ENCODE data around the gene VGLL2. TPM values are rescaled to one million over a fixed set of nuclear protein-coding genes. Genes with fewer than 3 reads are reported as not detected.

The VGLL2 gene
- total RNA-seq, 1 experiment from 2014 or later, result not detected

- H3K36me3 ChIP-seq (ENCODE audit: control insufficient read depth, insufficient read depth, low read length), result no peaks in the 10 kb centered on the region
- POLR2A ChIA-PET, result no interaction called here
- TF ChIP-seq POLR2AphosphoS5 (IDR thresholded peaks at IDR 0.05; ENCODE audit: low read depth, low read length), result no peak
- 0 out of 2 replicates have a peak, but pooled peaks cover 2% of the 10 kb centered on the region for H3K27me3 ChIP-seq (ENCODE audit: control insufficient read depth, insufficient read depth, low read length)
- no peaks in the 10 kb centered on the region for H3K9me3 ChIP-seq (ENCODE audit: control insufficient read depth, insufficient read depth, low read depth, low read length)
- CTCF ChIA-PET, result no interaction called here
- no peak for DNase-seq (ENCODE audit: low read depth, low spot score)
- BruUV-seq (replicated peaks), result no TSS peak
- in situ Hi-C loops (cut with HindIII; ENCODE audit: low pct_unique_long_range_greater_than_20kb, low sequenced_read_pairs) (no loop called here), intact Hi-C loops (cut with micrococcal nuclease; ENCODE audit: unreplicated experiment) (loop anchor here (5.0 kb wide), 1 partner anchor 728 kb away; no protein-coding TSS in a partner anchor)
- no peaks in the 10 kb centered on the region for H3K4me1 ChIP-seq (ENCODE audit: control insufficient read depth, insufficient read depth, low read length)
- H3K4me3 ChIP-seq (ENCODE audit: low read depth in 2 of 2, low read length in 2 of 2), result no peak overlapping the region
- ATAC-seq, result no peak
- no peak overlapping the region for H3K27ac ChIP-seq (ENCODE audit: low read length)
Measured at GRCh38 chr6:117309611-117310010, 44.3 kb downstream of the VGLL2 start.

DNA sequence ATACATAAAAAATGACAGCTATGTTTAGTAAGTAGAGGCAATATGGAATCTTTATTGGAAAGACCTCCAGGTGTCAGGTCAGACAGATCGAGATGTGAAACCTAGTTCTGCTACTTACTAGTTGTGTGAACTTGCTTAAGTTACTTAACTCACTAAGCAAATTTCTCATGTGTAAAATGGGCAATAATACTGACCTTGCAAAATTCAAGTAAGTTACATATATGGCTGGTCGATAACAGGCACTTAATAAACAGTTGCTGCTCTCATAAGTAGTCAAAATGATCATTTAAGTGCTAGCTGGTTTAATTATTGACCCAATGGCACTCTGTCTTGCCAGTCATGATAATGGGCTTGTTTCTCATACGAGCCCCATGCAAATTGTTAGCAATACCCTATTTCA lies 46.0 kb downstream of the VGLL2 start:
- DNase-seq (ENCODE audit: low read depth, low spot score) (no peak), ATAC-seq (no peak)
- Histone ChIP-seq H3K4me1 (ENCODE audit: control insufficient read depth, insufficient read depth, low read length) (no peaks in the 10 kb centered on the region), H3K36me3 (ENCODE audit: control insufficient read depth, insufficient read depth, low read length) (no peaks in the 10 kb centered on the region), H3K9me3 (ENCODE audit: control insufficient read depth, insufficient read depth, low read depth, low read length) (no peaks in the 10 kb centered on the region), H3K27ac (ENCODE audit: low read length) (no peak overlapping the region), H3K27me3 (ENCODE audit: control insufficient read depth, insufficient read depth, low read length) (0 out of 2 replicates have a peak, but pooled peaks cover 2% of the 10 kb centered on the region), H3K4me3 (ENCODE audit: low read depth in 2 of 2, low read length in 2 of 2) (no peak overlapping the region)
- no peak for TF ChIP-seq TCF7L2 (IDR thresholded peaks at IDR 0.05; ENCODE audit: low read depth, low read length)
- TF ChIP-seq SIN3A (IDR thresholded peaks at IDR 0.05; ENCODE audit: borderline replicate concordance, insufficient read depth, low read depth, low read length), result no peak
- TF ChIP-seq, protein P1, sequence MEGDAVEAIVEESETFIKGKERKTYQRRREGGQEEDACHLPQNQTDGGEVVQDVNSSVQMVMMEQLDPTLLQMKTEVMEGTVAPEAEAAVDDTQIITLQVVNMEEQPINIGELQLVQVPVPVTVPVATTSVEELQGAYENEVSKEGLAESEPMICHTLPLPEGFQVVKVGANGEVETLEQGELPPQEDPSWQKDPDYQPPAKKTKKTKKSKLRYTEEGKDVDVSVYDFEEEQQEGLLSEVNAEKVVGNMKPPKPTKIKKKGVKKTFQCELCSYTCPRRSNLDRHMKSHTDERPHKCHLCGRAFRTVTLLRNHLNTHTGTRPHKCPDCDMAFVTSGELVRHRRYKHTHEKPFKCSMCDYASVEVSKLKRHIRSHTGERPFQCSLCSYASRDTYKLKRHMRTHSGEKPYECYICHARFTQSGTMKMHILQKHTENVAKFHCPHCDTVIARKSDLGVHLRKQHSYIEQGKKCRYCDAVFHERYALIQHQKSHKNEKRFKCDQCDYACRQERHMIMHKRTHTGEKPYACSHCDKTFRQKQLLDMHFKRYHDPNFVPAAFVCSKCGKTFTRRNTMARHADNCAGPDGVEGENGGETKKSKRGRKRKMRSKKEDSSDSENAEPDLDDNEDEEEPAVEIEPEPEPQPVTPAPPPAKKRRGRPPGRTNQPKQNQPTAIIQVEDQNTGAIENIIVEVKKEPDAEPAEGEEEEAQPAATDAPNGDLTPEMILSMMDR (IDR thresholded peaks at IDR 0.05), result no peak
- no peak for TF ChIP-seq REST (IDR thresholded peaks at IDR 0.05; ENCODE audit: insufficient read depth in 1 of 2, low read depth in 2 of 2, low read length in 1 of 2)
- TF ChIP-seq POLR2AphosphoS5 (IDR thresholded peaks at IDR 0.05; ENCODE audit: low read depth, low read length), result no peak
- ChIA-PET CTCF (no interaction called here), POLR2A (no interaction called here)
- intact Hi-C loops (cut with micrococcal nuclease; ENCODE audit: unreplicated experiment) (loop anchor here (5.0 kb wide), 1 partner anchor 726 kb away; no protein-coding TSS in a partner anchor), in situ Hi-C loops (cut with HindIII; ENCODE audit: low pct_unique_long_range_greater_than_20kb, low sequenced_read_pairs) (no loop called here)
- no TSS peak for BruUV-seq (replicated peaks)

- in situ Hi-C loops (cut with HindIII; ENCODE audit: low pct_unique_long_range_greater_than_20kb, low sequenced_read_pairs) (no loop called here), intact Hi-C loops (cut with micrococcal nuclease; ENCODE audit: unreplicated experiment) (loop anchor here (5.0 kb wide), 1 partner anchor 726 kb away; no protein-coding TSS in a partner anchor)
- CTCF ChIA-PET, result no interaction called here
- ATAC-seq, result no peak
- 0 out of 2 replicates have a peak, but pooled peaks cover 2% of the 10 kb centered on the region for H3K27me3 ChIP-seq (ENCODE audit: control insufficient read depth, insufficient read depth, low read length)
- BruUV-seq (replicated peaks), result no TSS peak
- DNase-seq (ENCODE audit: low read depth, low spot score), result no peak
- no peaks in the 10 kb centered on the region for H3K36me3 ChIP-seq (ENCODE audit: control insufficient read depth, insufficient read depth, low read length)
- H3K4me3 ChIP-seq (ENCODE audit: low read depth in 2 of 2, low read length in 2 of 2), result no peak overlapping the region
- TF ChIP-seq TCF7L2 (IDR thresholded peaks at IDR 0.05; ENCODE audit: low read depth, low read length), result no peak
- TF ChIP-seq, protein P1 (IDR thresholded peaks at IDR 0.05), result no peak
- POLR2A ChIA-PET, result no interaction called here
- no peaks in the 10 kb centered on the region for H3K4me1 ChIP-seq (ENCODE audit: control insufficient read depth, insufficient read depth, low read length)
- H3K27ac ChIP-seq (ENCODE audit: low read length), result no peak overlapping the region
- H3K9me3 ChIP-seq (ENCODE audit: control insufficient read depth, insufficient read depth, low read depth, low read length), result no peaks in the 10 kb centered on the region
Measured at GRCh38 chr6:117311726-117312125, 46.4 kb downstream of the VGLL2 start.

Data from Panc1 (cell line).